Effector CD4-positive, alpha-beta T cell (primary cell): ENCODE data around the gene ADAMTS17.

Experiments used
- DNase-seq: peaks from one replicate; pipeline ENCODE4 v3.0.0-alpha.2; 2020

Gene ADAMTS17

GRCh38 chr15:100121285-100121684, 220.5 kb downstream of the ADAMTS17 start:
- no peak for DNase-seq

- no peak for DNase-seq
Observed at GRCh38 chr15:100120111-100120510, 221.7 kb downstream of the ADAMTS17 start.

- DNase-seq, result no peak
Observed at GRCh38 chr15:100118546-100118945, 223.2 kb downstream of the ADAMTS17 start.

- DNase-seq, result no peak
Observed at GRCh38 chr15:100116416-100117190, 225.2 kb downstream of the ADAMTS17 start.

GRCh38 chr15:100115711-100116090, 226.1 kb downstream of the ADAMTS17 start:
- DNase-seq, result no peak

GRCh38 chr15:100115066-100115710, 226.6 kb downstream of the ADAMTS17 start:
- DNase-seq, result no peak

GRCh38 chr15:100114571-100114970, 227.2 kb downstream of the ADAMTS17 start:
- no peak for DNase-seq

- no peak for DNase-seq
Observed at GRCh38 chr15:100114100-100114499, 227.7 kb downstream of the ADAMTS17 start.

GRCh38 chr15:100113351-100114080, 228.3 kb downstream of the ADAMTS17 start:
- DNase-seq, result no peak

GRCh38 chr15:100112636-100113305, 229.0 kb downstream of the ADAMTS17 start:
- DNase-seq, result no peak

- no peak for DNase-seq
Observed at GRCh38 chr15:100112061-100112420, 229.7 kb downstream of the ADAMTS17 start.

GRCh38 chr15:100111125-100112060, 230.4 kb downstream of the ADAMTS17 start:
- DNase-seq, result no peak

GRCh38 chr15:100109486-100110035, 232.2 kb downstream of the ADAMTS17 start:
- DNase-seq, result no peak

- no peak for DNase-seq
Observed at GRCh38 chr15:100108846-100109245, 232.9 kb downstream of the ADAMTS17 start.

GRCh38 chr15:100108346-100108745, 233.4 kb downstream of the ADAMTS17 start:
- DNase-seq, result no peak

- DNase-seq, result no peak
Observed at GRCh38 chr15:100107606-100108225, 234.1 kb downstream of the ADAMTS17 start.

- no peak for DNase-seq
Observed at GRCh38 chr15:100107151-100107550, 234.6 kb downstream of the ADAMTS17 start.

GRCh38 chr15:100106732-100107131, 235.0 kb downstream of the ADAMTS17 start:
- no peak for DNase-seq

GRCh38 chr15:100105101-100105500, 236.7 kb downstream of the ADAMTS17 start:
- DNase-seq, result no peak

GRCh38 chr15:100104245-100104644, 237.5 kb downstream of the ADAMTS17 start:
- DNase-seq, result no peak

- no peak for DNase-seq
Observed at GRCh38 chr15:100103828-100104227, 237.9 kb downstream of the ADAMTS17 start.
